DOHH2 (cell line): ENCODE data around the gene KCTD13.
"Not testable (repeated sequence)": the region's sequence is repeated elsewhere in the genome, so short reads cannot be mapped to it uniquely, and the experiment has no call there.

Experiments used
- CTCF ChIP-seq: fragments of 200-600 bp; sonication (generic); IDR thresholded peaks from one replicate; pipeline ENCODE4 v1.5.1; 2014; ENCODE audit warnings: antibody characterized with exemption, mild to moderate bottlenecking, low read depth, low read length; ENCODE audit not compliant: poor library complexity, severe bottlenecking
- EZH2phosphoT487 ChIP-seq: fragments of 200-600 bp; sonication (generic); IDR thresholded peaks from 2 replicates; pipeline ENCODE4 v1.6.1; 2017; ENCODE audit warnings: borderline replicate concordance, mild to moderate bottlenecking, antibody characterized with exemption, low read length, moderate library complexity, mixed read lengths

- TF ChIP-seq EZH2phosphoT487, CTCF: not testable (repeated sequence)
Measured at GRCh38 chr16:29959821-29960220, 33.8 kb upstream of the KCTD13 start.
